ENCODE data around the gene GTPBP4. TPM values are rescaled to one million over a fixed set of nuclear protein-coding genes. Genes with fewer than 3 reads are reported as not detected.

The GTPBP4 gene
- total RNA-seq, 1 donor from 2014 or later: 33.8 TPM

DNA sequence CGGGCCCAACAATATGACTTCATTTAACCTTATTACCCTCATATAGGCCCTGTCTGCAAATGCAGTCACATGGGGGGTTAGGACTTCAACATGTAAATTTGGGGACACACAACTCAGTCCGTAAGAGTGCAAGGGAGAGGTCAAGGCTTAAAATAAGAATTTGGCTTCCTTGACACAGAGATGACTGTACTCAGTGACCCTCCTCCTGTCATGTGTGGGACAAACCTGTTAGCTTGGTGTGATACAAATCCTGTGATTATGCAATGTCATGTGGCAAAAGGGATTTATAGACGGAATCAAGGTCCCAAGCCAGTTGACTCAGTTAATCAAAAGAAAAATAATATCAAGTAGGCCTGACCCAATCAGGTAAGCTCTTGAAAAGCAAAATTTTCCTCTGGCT is 25.9 kb upstream of the GTPBP4 start:
- H3K4me3 ChIP-seq: no peak overlapping the region
- H3K4me1 ChIP-seq: no peaks in the 10 kb centered on the region
- TF ChIP-seq, protein P1, sequence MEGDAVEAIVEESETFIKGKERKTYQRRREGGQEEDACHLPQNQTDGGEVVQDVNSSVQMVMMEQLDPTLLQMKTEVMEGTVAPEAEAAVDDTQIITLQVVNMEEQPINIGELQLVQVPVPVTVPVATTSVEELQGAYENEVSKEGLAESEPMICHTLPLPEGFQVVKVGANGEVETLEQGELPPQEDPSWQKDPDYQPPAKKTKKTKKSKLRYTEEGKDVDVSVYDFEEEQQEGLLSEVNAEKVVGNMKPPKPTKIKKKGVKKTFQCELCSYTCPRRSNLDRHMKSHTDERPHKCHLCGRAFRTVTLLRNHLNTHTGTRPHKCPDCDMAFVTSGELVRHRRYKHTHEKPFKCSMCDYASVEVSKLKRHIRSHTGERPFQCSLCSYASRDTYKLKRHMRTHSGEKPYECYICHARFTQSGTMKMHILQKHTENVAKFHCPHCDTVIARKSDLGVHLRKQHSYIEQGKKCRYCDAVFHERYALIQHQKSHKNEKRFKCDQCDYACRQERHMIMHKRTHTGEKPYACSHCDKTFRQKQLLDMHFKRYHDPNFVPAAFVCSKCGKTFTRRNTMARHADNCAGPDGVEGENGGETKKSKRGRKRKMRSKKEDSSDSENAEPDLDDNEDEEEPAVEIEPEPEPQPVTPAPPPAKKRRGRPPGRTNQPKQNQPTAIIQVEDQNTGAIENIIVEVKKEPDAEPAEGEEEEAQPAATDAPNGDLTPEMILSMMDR (IDR thresholded peaks at IDR 0.05; ENCODE audit: borderline replicate concordance): no peak
- no peak for DNase-seq
- peaks cover 14% of the 10 kb centered on the region for H3K27me3 ChIP-seq (ENCODE audit: low read depth)
- intact Hi-C loops (cut with micrococcal nuclease): no loop called here
- H3K27ac ChIP-seq (replicated peaks): no peak overlapping the region
- no peaks in the 10 kb centered on the region for H3K36me3 ChIP-seq
- peaks cover 3% of the 10 kb centered on the region for H3K9me3 ChIP-seq (replicated peaks)

DNA sequence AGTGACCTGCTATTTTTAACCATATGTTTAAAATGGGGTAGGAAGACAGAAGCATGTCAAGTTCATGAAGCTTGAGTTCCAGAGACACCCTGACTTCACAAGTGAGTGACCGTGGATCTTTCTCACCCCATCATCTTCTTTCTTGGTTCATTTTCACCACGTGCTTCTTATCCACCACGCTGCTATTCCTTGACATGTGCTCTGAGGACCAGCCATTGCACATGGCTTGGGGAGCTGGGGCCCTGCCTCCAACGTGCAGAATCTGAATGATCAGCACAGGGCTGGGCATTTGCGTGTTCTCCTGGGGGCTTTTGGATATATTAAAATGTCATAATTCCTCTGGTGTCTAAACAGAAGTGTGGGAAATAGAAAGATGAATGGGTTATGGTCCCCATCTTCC is 25.0 kb upstream of the GTPBP4 start:
- no peak overlapping the region for H3K27ac ChIP-seq (replicated peaks)
- H3K36me3 ChIP-seq: no peaks in the 10 kb centered on the region
- no peak overlapping the region for H3K4me3 ChIP-seq
- TF ChIP-seq, protein P1 (IDR thresholded peaks at IDR 0.05; ENCODE audit: borderline replicate concordance): no peak
- intact Hi-C loops (cut with micrococcal nuclease): no loop called here
- no peaks in the 10 kb centered on the region for H3K4me1 ChIP-seq
- DNase-seq: no peak
- H3K27me3 ChIP-seq (ENCODE audit: low read depth): peaks cover 14% of the 10 kb centered on the region
- H3K9me3 ChIP-seq (replicated peaks): peaks cover 3% of the 10 kb centered on the region

DNA sequence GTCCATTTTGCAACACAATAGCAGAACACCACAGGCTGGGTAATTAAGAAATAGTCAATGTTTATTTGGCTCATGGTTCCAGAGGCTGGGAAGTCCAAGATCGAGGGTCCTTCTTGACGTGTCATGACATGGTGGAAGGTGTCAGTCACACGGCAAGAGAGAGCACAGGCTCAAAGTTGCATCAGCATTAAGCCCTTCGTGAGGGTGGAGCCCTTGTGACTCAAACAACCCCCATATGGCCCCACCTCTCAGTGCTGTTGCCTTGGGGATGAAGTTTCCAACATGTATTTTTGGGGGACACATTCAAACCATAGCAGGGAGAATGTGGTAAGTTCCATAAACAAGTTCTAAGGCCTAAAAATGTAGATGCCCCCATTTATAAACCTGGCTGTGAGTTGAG is 24.6 kb upstream of the GTPBP4 start:
- intact Hi-C loops (cut with micrococcal nuclease): no loop called here
- Histone ChIP-seq H3K4me3 (no peak overlapping the region), H3K36me3 (no peaks in the 10 kb centered on the region), H3K4me1 (no peaks in the 10 kb centered on the region), H3K27me3 (ENCODE audit: low read depth) (peaks cover 14% of the 10 kb centered on the region), H3K27ac (replicated peaks) (no peak overlapping the region), H3K9me3 (replicated peaks) (peaks cover 3% of the 10 kb centered on the region)
- TF ChIP-seq, protein P1 (IDR thresholded peaks at IDR 0.05; ENCODE audit: borderline replicate concordance): no peak
- DNase-seq: no peak

DNA sequence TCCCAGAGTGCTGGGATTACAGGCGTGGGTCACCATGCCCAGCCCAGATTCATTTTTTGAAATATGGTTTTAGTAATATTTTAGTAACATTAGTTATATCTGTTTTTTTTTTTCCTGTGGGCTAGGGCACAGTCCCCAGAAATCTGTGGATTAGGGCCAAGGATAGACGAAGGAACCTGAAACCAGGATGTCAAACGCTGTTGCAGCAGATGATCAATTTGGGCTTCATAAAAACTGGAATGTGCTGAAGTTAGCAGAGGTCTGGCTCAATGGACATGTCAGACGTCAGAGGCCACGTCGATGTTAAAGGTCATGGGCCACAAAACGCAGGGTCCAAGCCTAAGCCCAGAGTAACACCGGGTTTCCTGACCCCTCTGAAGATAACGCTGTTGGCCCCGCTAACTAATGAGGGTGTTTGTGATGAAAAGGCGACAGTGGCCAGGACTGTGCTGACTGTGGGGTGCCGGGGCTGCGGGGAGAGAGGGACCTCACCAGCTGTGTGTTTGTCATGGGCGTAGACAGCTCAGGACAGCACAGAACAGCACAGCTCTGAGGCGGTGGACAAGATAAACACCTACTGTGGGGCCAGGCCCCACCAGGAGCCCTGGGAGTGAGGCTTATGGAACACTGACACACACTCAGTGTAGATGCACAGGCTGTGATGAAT is 23.8 kb upstream of the GTPBP4 start:
- TF ChIP-seq, protein P1 (IDR thresholded peaks at IDR 0.05; ENCODE audit: borderline replicate concordance): no peak
- intact Hi-C loops (cut with micrococcal nuclease): no loop called here
- Histone ChIP-seq H3K9me3 (replicated peaks) (peaks cover 3% of the 10 kb centered on the region), H3K36me3 (no peaks in the 10 kb centered on the region), H3K27me3 (ENCODE audit: low read depth) (peaks cover 9% of the 10 kb centered on the region), H3K4me1 (no peaks in the 10 kb centered on the region), H3K27ac (replicated peaks) (no peak overlapping the region), H3K4me3 (no peak overlapping the region)
- DNase-seq: no peak

DNA sequence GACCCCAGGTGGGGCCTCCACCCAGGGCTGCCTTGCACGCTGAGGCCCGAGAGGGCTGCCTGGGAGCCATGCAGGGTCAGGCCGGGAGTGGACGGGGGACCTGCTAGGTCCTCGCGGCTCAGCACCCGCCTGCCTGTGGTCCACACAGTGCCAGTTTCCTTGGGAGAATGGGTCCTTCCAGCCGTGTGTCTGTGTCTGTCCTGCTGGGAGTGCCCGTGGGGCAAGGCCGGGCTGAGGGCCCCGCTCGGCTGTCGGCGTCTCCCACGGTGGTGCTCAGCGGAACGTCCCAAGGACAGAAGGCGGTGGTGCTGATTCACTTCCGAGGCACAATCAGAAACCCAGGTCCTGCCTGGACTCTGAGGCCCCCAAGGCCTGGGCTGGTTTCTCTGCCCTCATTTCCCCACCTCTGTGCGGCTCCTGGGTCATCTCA is 23.2 kb upstream of the GTPBP4 start:
- intact Hi-C loops (cut with micrococcal nuclease): no loop called here
- no peak for DNase-seq
- Histone ChIP-seq H3K27me3 (ENCODE audit: low read depth) (peaks cover 9% of the 10 kb centered on the region), H3K36me3 (no peaks in the 10 kb centered on the region), H3K9me3 (replicated peaks) (peaks cover 3% of the 10 kb centered on the region), H3K27ac (replicated peaks) (no peak overlapping the region), H3K4me1 (no peaks in the 10 kb centered on the region), H3K4me3 (no peak overlapping the region)
- TF ChIP-seq, protein P1 (IDR thresholded peaks at IDR 0.05; ENCODE audit: borderline replicate concordance): no peak
